HCT116 (cell line): ENCODE measurements around the gene CKS1B. TPM values are rescaled to one million over a fixed set of nuclear protein-coding genes. Genes with fewer than 3 reads are reported as not detected.
A peak's percentile ranks its signal among the peaks of the same experiment; 100 is the strongest.

ENCODE experiments used
- ATAC-seq: fragments of 200-7000 bp; cut with Tn5 transposase; 2 replicates; pipeline ENCODE4 v1.9.1; 2020; ENCODE audit warnings: mild to moderate bottlenecking, moderate library complexity
- BruUV-seq: library from RNA; stranded (reverse); fragments of 400-500 nt; replicated peaks from 2 replicates; lab custom pipeline; 2021; lab: Mats Ljungman, UMichigan
- CTCF ChIA-PET: fragments of 300-600 bp; sonication (Branson Sonifier 250); formaldehyde crosslinking; loops from one replicate; lab custom pipeline; 2021; ENCODE audit warnings: antibody characterized with exemption; lab: Charles Lee
- POLR2A ChIA-PET: fragments of 300-600, 350-600 bp; sonication (Branson Sonifier 250); formaldehyde crosslinking; loops from one replicate; lab custom pipeline; 2021; ENCODE audit warnings: antibody characterized with exemption; lab: Charles Lee
- RAD21 ChIA-PET, 2 experiments: fragments of 300-600 bp; sonication (Branson Sonifier 250); formaldehyde crosslinking; loops; one replicate each; lab custom pipeline; 2023; ENCODE audit warnings: low total read pairs in 2 of 2; ENCODE audit not compliant: uncharacterized antibody in 2 of 2, unreplicated experiment in 2 of 2, low non-redundant PET in 1 of 2; lab: Charles Lee
- DNase-seq: peaks from one replicate; pipeline ENCODE4 v3.0.0-alpha.2; 2010; ENCODE audit warnings: low read depth, low spot score
- H2AFZ ChIP-seq: fragments of 200-600 bp; shearing (Covaris generic), sonication (generic); 2 replicates; pipeline ENCODE4 v1.6.1; 2017; ENCODE audit warnings: low read depth, mixed run types, mixed read lengths, antibody characterized with exemption, low read length; ENCODE audit not compliant: poor library complexity, severe bottlenecking
- H3K27ac ChIP-seq: 2 replicates; pipeline ENCODE4 v1.5.1; 2012; ENCODE audit warnings: low read depth, low read length
- H3K27me3 ChIP-seq: fragments of 200-600 bp; sonication (generic); 2 replicates; pipeline ENCODE4 v1.6.1; 2016; ENCODE audit warnings: mixed run types, low read length, mixed read lengths; ENCODE audit not compliant: insufficient read depth
- H3K36me3 ChIP-seq, 2 experiments: fragments of 200-500 bp in 1 of 2; fragments of 200-600 bp in 1 of 2; sonication (Bioruptor generic) in 1 of 2; sonication (generic) in 1 of 2; 2 replicates each; pipeline versions ENCODE4 v1.5.1 to v1.6.1; 2014 to 2016; ENCODE audit warnings: low read length in 2 of 2, inconsistent platforms in 1 of 2, mixed read lengths in 1 of 2, mixed run types in 1 of 2; ENCODE audit not compliant: insufficient read depth in 2 of 2, control insufficient read depth in 1 of 2
- H3K4me1 ChIP-seq, 2 experiments: fragments of 200-600 bp in 1 of 2; sonication (generic) in 1 of 2; 2 replicates each; pipeline versions ENCODE4 v1.5.1 to v1.6.1; 2012 to 2017; ENCODE audit warnings: low read length in 2 of 2, inconsistent platforms in 1 of 2, mild to moderate bottlenecking in 1 of 2, mixed read lengths in 1 of 2, mixed run types in 1 of 2, moderate library complexity in 1 of 2; ENCODE audit not compliant: insufficient read depth in 2 of 2, control insufficient read depth in 1 of 2
- H3K4me2 ChIP-seq: fragments of 200-600 bp; sonication (generic); 2 replicates; pipeline ENCODE4 v1.6.1; 2017; ENCODE audit warnings: mixed run types, low read length, mixed read lengths
- H3K4me3 ChIP-seq, 2 experiments: fragments of 200-600 bp in 1 of 2; sonication (generic) in 1 of 2; replicated peaks in 1 of 2; 2 replicates each; pipeline ENCODE4 v1.5.1; 2011 to 2016; ENCODE audit warnings: low read length in 2 of 2, control low read depth in 1 of 2, low read depth in 1 of 2, mild to moderate bottlenecking in 1 of 2, mixed read lengths in 1 of 2, mixed run types in 1 of 2
- H3K79me2 ChIP-seq: fragments of 200-600 bp; sonication (generic); 2 replicates; pipeline ENCODE4 v1.6.1; 2017; ENCODE audit warnings: mild to moderate bottlenecking, mixed run types, low read length, moderate library complexity, mixed read lengths; ENCODE audit not compliant: insufficient read depth
- H3K9ac ChIP-seq: fragments of 200-600 bp; sonication (generic); 2 replicates; pipeline ENCODE4 v1.6.1; 2016; ENCODE audit warnings: low read length, mixed read lengths
- H3K9me2 ChIP-seq: fragments of 200-600 bp; sonication (generic), shearing (Covaris generic); 2 replicates; pipeline ENCODE4 v1.6.1; 2017; ENCODE audit warnings: mixed run types, mild to moderate bottlenecking, moderate library complexity; ENCODE audit not compliant: insufficient read depth
- H3K9me3 ChIP-seq, 2 experiments: fragments of 200-500 bp in 1 of 2; fragments of 200-600 bp in 1 of 2; sonication (Bioruptor generic) in 1 of 2; sonication (generic) in 1 of 2; 2 replicates each; pipeline ENCODE4 v1.6.1; 2014 to 2017; ENCODE audit warnings: low read length in 2 of 2, mixed read lengths in 2 of 2, inconsistent platforms in 1 of 2, low read depth in 1 of 2, mild to moderate bottlenecking in 1 of 2, mixed run types in 1 of 2, moderate library complexity in 1 of 2; ENCODE audit not compliant: control insufficient read depth in 1 of 2, insufficient read depth in 1 of 2
- H4K20me1 ChIP-seq: fragments of 200-600 bp; sonication (generic), shearing (Covaris generic); 2 replicates; pipeline ENCODE4 v1.6.1; 2017; ENCODE audit warnings: mixed run types, mild to moderate bottlenecking, moderate library complexity; ENCODE audit not compliant: insufficient read depth
- CEBPB ChIP-seq: IDR thresholded peaks from 2 replicates; pipeline ENCODE4 v1.6.1; 2012; ENCODE audit warnings: low read depth
- CTCF ChIP-seq, 3 experiments: fragments of 200-600 bp in 1 of 3; sonication (generic) in 1 of 3; IDR thresholded peaks in 2 of 3; conservative IDR thresholded peaks in 1 of 3; 2 replicates each; pipeline ENCODE4 v1.5.1; 2012 to 2017; ENCODE audit warnings: low read depth in 2 of 3, low read length in 2 of 3, antibody characterized with exemption in 1 of 3, borderline replicate concordance in 1 of 3, control low read depth in 1 of 3, mild to moderate bottlenecking in 1 of 3, mixed read lengths in 1 of 3, mixed run types in 1 of 3, moderate library complexity in 1 of 3; ENCODE audit not compliant: insufficient read depth in 1 of 3
- ELF1 ChIP-seq: IDR thresholded peaks from 2 replicates; pipeline ENCODE4 v1.6.1; 2012; ENCODE audit warnings: low read depth, borderline replicate concordance
- EZH2 ChIP-seq: fragments of 200-600 bp; sonication (generic); IDR thresholded peaks from 2 replicates; pipeline ENCODE4 v1.6.1; 2017; ENCODE audit warnings: antibody characterized with exemption, mixed run types
- FOSL1 ChIP-seq: IDR thresholded peaks from 2 replicates; pipeline ENCODE4 v1.6.1; 2012; ENCODE audit warnings: low read depth
- JUND ChIP-seq: IDR thresholded peaks from 2 replicates; pipeline ENCODE4 v1.6.1; 2012
- MAX ChIP-seq: IDR thresholded peaks from 2 replicates; pipeline ENCODE4 v1.6.1; 2012
- POLR2A ChIP-seq: IDR thresholded peaks from 2 replicates; pipeline ENCODE4 v1.7.0; 2011; ENCODE audit warnings: borderline replicate concordance; ENCODE audit not compliant: insufficient read depth, insufficient read length; ENCODE audit errors: extremely low read depth
- POLR2AphosphoS5 ChIP-seq: IDR thresholded peaks from 2 replicates; pipeline ENCODE4 v1.6.1; 2011; ENCODE audit warnings: mild to moderate bottlenecking, low read depth, low read length, moderate library complexity
- SIN3A ChIP-seq: IDR thresholded peaks from 2 replicates; pipeline ENCODE4 v1.6.1; 2012; ENCODE audit warnings: low read depth
- YY1 ChIP-seq: IDR thresholded peaks from 2 replicates; pipeline ENCODE4 v1.6.1; 2011; ENCODE audit warnings: low read length, low read depth, moderate library complexity, mild to moderate bottlenecking; ENCODE audit not compliant: insufficient replicate concordance; ENCODE audit errors: extremely low read depth
- intact Hi-C: fragments of 100-400 bp; cut with micrococcal nuclease; formaldehyde crosslinking; loops from 2 replicates; pipeline ENCODE4 v1.10.0; 2022
- total RNA-seq: library from RNA; stranded (reverse); gene quantifications from one replicate; pipeline ENCODE4 v1.2.1, GENCODE V29; 2021; ENCODE audit not compliant: unreplicated experiment

The CKS1B gene
- total RNA-seq, 1 experiment from 2014 or later = 229 TPM

GRCh38 chr1:154937085-154937987 is 37.1 kb upstream of the CKS1B start:
- Histone ChIP-seq H4K20me1 (no peaks in the 10 kb centered on the region), H3K9ac (peak overlapping the region; percentile 76), H3K9me3 (no peaks in the 10 kb centered on the region), H3K27me3 (no peaks in the 10 kb centered on the region), H3K4me3 (peak overlapping the region; percentile 58 to 62), H2AFZ (peak overlapping the region; percentile 92), H3K27ac (peak overlapping the region; percentile 67), H3K36me3 (no peaks in the 10 kb centered on the region), H3K4me2 (peak overlapping the region; percentile 83), H3K4me1 (peaks cover 22 to 53% of the 10 kb centered on the region in 2 experiments), H3K9me2 (no peaks in the 10 kb centered on the region), H3K79me2 (no peaks in the 10 kb centered on the region)
- intact Hi-C loops = no loop called here
- TSS peak; percentile 98 for BruUV-seq
- ChIA-PET POLR2A (interaction anchor here (0.9 to 1.3 kb wide), 5 partner anchors 24 to 80 kb away, joined by 3 to 6 read pairs (median 4); partner anchors contain the start of genes FLAD1, PYGO2 and SHC1), RAD21 (no interaction called here), CTCF (interaction anchor here (0.8 to 1.7 kb wide), 7 partner anchors 25 to 378 kb away, joined by 3 to 10 read pairs (median 3); partner anchors contain the start of gene KCNN3)
- peak; percentile 93 for DNase-seq
- no peak for TF ChIP-seq CEBPB
- TF ChIP-seq CTCF (IDR thresholded peaks at IDR 0.05 in 2 of 3, conservative IDR thresholded peaks at IDR 0.05 in 1 of 3; ENCODE audit: borderline replicate concordance in 1 of 3, insufficient read depth in 1 of 3, low read depth in 2 of 3, low read length in 2 of 3) = 0 out of 6 replicates have a peak, but pooled peaks of 1 of the 3 experiments have one; percentile 6
- TF ChIP-seq SIN3A = no peak
- no peak for TF ChIP-seq EZH2
- TF ChIP-seq JUND = no peak
- no peak for TF ChIP-seq YY1
- peak; percentile 82 for TF ChIP-seq POLR2AphosphoS5
- TF ChIP-seq MAX = no peak
- no peak for TF ChIP-seq ELF1
- TF ChIP-seq POLR2A = peak; percentile 55
- TF ChIP-seq FOSL1 = no peak
- ATAC-seq = peak; percentile 72
